GM21717 (cell line): ENCODE results near the gene GPR4.
"Not testable (repeated sequence)": the region's sequence is repeated elsewhere in the genome, so short reads cannot be mapped to it uniquely, and the experiment has no call there.

ENCODE experiments used
- ATAC-seq: cut with Tn5 transposase; IDR thresholded peaks from one replicate; pipeline ENCODE4 v1.9.1; 2021; ENCODE audit warnings: mild to moderate bottlenecking, moderate library complexity; ENCODE audit not compliant: unreplicated experiment

GPR4 gene

DNA sequence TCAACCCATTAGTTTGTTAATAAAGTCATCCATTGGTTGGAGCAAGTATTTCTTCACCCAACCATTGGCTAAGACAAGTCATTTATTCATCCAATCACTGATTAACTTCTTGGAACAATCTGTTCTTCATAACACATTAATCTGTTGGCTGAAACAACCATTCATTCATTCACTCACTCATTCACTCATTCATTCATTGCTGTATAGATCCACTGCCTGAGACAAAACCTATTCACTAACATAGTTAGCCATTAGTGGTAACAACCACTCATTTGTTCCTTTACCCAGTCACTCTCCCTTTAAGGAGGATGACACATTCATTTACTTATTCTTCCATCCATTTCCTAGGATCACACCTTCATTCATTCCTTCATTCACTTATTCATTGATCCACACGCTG, 22.0 kb upstream of the GPR4 start:
- ATAC-seq: no peak

DNA sequence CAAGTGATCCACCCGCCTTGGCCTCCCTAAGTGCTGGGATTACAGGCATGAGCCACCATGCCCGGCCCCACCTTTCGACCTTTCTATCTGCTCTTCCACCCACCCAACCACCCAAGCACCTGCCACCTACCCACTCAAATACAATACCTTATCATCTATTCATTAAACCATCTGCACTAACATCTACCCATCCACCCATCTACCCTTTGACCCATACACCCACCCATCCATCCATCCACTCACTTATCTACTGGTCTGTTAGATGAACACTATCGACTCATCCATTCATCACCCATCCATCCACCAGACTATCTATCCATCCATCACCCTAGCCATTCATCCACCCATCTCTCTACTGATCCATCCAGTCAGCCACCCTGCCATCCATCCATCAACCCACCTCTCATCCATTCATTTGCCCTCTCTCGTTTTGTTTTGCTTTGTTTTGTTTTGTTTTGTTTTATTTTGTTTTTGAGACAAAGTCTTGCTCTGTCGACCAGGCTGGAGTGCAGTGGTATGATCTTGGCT, 20.0 kb upstream of the GPR4 start:
- ATAC-seq: no peak

DNA sequence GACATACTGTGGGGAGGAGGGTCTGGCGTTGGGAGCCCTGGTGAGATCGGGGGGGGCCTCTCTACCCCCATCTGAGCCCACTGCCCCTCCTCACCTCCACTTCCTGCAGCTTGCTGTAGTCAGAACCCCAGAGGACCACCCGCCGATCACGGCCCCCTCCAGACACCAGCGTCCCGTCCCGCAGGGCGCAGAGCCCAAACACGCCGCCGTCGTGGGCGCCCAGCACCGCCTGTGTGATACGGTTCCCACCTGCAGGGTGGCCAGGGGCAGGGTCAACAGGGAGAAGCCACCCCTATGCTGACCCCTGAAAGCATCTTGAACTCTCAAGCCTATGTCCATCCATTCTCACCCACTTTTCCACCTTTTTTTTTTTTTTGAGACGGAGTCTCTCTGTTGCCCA, 19.4 kb upstream of the GPR4 start:
- no peak for ATAC-seq

DNA sequence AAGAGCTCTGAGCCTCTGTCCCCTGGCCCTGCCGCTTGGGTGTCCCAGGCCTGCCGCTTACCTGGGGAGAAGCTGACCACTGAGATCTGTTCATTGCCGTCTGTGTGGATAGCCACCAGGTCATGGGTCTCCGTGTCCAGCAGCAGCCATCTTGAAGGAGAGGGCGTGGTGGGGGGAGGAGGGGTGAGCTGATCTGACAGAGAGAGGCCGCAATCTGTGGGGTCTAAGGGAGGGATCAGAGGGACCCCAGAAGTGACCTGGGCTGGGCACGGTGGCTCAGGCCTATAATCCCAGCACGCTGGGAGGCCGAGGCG, 14.6 kb upstream of the GPR4 start:
- ATAC-seq: no peak

DNA sequence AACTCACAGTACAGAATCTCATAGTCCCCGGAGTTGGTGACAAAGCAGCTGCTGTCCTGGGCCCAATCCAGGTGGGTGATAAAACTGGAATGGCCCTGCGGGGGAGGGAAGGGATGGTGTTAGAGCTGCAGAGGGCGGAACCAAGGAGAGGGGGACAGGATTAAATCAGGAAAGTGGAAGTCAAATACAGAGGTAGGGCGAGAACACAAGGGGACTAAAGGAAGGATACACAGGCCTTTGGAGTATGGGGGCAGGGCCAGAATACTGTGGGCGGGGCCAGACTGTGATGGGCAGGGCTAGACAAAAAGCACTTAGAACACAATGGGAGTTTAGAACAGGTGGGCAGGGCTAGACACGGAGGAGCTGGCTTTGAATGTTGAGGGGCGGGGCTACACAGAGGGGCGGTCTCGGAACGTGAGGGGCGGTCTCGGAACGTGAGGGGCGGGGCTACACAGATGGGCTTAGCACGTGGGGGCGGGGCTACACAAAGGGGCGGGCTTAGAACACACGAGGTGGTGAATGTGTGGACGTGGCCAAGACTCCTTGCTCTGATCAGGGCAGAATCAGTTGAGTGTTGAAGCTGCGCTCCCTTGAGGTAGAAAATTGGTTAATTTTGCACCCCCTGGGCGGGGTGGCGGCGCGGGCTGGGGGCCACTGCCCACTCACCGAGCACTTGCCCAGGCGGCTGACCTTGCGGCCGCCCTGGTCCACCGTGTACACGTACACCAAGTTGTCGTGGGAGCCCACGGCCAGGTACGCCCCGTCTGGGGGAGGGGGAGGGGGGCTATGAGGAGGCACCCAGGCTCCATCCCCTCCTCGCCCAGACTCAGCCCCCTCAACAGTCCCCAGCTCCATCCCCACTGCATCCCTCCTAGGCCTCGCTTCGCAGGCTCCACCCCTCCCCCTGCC, 14.0 kb upstream of the GPR4 start:
- ATAC-seq: no peak

DNA sequence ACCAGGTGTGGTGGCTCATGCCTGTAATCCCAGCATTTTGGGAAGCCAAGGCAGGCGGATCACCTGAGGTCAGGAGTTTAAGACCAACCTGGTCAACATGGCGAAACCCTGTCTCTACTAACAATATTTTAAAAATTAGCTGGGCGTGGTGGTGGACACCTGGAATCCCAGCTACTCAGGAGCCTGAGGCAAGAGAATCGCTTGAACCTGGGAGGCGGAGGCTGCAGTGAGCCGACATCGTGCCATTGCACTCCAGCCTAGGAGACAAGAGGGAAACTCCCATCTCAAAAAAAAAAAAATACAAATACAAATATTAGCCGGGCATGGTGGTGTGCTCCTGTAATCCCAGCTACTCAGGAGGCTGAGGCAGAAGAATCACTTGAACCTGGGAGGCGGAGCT, 13.0 kb upstream of the GPR4 start:
- not testable (repeated sequence) for ATAC-seq

DNA sequence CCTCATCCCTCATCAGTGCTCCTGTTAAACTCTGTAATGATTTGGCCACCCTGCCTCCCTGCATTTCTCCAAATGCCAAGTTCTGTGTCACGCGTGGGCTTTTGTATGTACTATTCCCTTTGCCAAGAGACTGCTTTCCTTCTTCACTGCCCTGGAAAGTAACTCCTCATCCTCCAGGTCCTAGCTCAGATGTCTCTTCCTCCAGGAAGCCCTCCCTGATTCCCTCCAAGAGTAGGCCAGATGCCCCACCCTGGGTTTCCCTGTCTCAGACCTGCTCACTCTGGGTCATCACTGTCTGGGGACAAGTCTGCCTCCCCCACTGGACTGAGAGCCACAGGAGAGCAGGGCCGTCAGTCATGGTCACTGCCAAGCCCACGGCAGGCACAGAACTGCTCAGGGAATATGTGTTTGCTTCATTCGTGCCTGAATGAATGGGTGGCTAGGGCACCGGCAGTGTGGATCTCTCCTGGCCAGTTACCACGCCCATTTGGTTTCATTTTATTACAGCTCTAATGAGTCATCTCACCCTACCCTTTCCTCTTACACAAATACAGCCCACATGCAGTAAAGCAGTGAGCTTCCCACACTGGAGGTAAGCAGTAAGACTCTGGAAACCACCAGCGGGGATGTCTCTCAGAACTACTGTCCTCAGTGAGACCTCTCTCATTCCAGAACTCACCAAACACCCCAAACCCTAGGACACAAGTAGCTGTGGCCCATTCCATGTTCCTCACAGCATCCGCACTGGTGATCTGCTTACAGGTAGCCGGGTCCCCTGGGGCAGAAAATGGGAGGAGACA, 12.1 kb upstream of the GPR4 start:
- no peak for ATAC-seq

DNA sequence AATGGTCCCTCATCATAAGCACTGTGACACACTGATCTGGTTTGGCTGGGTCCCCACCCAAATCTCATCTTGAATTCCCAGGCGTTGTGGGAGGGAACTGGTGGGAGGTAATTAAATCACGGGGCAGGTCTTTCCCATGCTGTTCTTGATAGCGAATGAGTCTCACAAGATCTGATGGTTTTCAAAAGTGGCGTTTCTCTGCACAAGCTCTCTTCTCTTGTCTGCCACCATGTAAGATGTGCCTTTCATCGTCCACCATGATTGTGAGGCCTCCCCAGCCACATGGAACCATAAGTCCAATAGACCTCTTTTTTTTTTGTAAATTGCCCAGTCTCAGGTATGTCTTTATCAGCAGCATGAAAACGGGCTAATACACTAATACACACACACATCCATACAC, 6.9 kb upstream of the GPR4 start:
- ATAC-seq: no peak

DNA sequence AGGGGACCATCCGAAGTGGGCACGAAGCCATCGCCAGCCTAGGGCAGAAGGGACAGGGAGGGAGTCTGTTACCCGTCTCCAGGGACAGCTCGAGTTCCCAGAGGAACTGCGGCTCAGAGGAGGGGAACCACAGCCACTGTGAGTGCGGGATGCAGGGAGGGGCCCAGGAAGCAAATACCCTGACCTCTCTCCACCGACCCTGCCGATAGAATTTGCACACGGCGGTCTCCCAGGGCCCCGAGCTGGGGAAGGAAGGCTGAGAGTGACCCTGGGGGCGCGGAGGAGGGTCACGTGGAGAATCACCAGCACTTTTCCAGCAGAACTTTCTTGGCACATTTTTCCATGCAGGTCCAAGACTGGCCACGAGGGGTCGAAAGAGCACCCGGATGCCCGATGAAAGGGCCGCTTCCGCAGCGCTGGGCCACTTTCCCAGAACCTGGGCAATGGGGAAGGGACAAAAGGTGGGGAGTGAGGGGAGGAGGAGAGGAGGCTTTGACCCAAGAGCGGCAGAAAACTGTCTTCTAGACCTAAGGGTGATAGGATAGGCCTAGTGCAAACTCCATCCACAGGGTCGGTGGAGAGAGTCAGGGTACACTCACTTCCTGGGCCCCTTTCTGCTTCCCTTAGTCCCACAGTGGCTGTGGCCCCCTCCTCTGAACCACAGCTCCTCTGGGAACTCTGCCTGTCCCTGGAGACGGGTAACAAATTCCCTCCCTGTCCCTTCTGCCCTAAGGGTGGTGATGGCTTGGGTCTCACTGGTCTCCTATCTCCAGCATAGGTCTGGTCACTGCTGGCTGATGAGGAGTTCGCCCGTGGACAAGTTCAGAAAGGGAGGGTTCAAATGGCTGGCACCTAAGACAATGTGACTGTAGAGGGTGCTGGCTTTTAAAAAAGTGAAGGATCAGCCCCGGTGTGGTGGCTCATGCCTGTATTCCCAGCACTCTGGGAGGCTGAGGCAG, 5.3 kb upstream of the GPR4 start:
- ATAC-seq: no peak

DNA sequence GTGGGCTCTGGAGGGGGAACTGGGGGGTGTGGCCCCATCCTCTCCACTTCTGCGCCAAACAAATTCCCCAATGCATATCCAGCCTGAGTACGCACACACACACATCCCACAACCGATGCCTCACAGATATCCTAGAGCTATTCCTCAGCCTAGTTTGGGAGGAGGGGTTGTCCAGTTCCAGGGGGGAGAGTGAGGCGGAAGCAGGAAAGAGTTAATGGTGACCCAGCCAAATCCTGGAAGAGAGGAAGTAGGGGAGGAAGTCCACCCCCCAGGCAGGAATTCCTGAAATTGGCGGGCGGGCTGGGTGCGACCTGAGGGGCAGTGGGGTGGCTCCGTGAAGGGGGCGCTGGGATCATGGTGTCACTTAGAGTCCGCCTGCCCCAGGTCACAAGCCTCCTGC, 897 bp downstream of the GPR4 start:
- no peak for ATAC-seq

DNA sequence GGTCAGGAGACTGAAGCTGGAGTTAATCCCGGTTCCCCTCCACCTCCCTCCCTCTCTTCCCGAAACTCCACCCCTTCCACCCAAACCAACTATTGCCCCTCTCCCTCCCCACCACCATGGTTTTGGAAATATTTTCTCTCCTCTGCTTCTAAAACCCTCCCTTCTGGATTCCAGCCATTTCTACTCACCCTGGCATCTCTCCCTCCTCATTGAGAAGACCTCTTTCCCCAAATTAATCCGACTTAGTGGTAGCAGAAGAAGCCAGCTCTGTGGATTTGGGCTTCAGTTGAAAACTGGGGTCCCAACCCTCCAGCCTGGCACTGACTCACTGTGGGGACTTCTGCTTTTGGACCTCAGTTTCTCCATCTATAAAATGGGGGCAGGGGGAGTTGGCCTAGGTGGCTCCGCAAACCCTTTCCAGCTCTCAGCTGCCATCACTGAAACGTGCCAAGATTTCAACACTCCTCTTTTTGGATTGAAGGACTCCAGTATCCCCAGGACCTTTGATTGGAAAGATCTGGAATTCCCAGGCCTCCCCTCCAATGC, 1.6 kb downstream of the GPR4 start:
- no peak for ATAC-seq

DNA sequence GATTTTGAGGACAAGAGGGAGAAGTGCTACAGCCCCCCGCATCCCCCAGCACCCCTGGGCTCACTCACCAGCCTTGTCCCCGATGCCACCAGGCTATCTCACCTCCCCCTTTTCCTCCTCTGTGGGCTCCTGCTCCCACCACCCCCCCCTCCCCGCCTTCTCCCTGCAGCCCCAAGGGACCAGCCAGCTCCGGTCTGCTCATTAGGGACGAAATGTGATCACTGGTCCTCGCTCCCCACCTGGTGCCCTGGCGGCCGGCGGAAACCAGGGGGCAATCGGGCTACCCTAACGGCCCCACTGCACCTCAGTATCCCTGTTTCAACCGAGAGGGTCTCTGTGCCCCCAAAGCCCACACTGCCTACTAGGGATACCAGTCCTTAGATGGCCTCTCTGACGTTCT, 2.7 kb downstream of the GPR4 start:
- ATAC-seq: no peak

DNA sequence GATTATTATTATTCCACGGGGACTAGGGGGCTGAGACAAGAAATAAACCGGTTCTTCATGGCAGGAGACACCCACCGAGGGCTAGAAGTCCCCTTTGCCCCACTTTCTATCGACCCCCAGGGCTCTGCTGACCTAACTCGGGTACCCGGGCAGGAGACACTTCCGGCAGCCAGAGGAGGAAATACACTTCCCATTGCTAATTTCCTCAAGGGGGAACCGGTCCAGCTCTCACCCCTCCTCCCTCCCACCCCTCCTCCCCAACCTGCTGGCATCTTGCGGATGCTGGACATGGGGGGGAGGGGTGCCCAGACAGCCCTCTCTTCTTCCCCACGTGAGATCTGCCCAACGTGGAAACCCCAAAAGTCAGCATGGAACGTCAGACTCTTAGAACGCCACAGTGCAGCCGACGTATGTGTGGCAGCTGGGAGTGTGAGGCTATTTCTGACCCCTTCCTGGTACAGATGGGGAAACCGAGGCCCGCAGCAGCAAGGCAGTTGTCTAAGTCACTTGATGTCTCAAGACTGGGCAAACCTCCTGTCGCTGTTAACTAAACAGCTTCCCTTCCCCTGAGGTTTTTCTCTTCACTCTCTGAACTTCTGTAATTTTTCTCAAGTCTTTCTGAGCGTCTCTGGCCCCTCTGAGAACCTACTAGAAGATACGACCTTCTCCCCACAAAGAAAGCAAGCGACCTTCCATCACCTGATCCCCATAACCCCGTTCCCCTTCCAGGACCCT, 3.6 kb downstream of the GPR4 start:
- ATAC-seq: no peak

DNA sequence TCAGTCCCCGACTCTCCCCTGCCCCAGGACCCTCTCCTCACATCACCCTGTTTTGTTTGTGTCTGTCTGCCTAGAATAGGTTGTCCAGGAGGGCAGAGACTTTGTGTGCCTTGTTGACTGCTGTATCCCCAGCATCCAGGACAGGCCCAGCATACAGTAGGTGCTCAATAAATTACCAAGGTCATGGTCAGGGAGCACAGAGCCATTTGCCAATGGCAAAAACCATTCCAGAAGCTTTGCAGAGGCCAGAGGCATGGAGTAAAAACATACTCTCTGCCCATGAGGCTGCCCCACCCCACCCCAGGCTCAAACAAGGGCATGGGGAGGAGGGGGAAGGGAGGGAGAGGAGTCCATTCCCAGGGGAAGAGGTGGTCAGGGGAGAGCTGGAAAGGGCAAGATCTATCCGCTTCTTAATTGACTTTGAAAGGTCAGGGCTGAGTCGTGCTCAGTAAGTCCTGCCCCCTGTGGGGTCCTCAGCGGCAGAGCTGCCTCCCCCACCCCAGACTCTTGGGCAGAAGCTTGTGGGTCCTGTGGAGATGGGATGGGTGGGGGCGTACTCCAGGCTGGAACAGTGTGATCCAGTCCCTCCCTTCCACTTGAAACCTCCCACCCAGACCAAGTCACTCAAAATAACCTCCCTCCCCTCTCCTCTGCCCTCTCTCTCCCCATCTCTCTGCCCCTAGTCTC, 4.4 kb downstream of the GPR4 start:
- no peak for ATAC-seq

DNA sequence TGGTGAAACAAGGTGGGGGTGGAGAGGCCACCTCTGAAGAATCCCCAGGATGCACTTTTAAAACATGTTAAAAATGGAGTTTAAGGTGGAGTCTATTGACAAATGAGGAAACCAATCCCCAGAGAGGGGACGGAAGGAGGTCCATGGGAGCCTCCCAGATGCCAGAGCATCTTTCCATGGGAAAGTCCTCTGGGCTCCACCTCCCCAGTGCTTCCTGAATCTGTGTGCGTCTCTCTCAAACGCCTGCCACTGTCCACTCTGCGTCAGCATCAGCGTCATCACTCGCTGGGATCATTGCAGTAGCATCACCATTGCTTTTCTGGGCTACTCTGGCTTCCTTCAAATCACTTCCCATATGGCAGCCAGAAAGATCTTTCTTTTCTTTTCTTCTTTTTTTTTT, 6.2 kb downstream of the GPR4 start:
- no peak for ATAC-seq

DNA sequence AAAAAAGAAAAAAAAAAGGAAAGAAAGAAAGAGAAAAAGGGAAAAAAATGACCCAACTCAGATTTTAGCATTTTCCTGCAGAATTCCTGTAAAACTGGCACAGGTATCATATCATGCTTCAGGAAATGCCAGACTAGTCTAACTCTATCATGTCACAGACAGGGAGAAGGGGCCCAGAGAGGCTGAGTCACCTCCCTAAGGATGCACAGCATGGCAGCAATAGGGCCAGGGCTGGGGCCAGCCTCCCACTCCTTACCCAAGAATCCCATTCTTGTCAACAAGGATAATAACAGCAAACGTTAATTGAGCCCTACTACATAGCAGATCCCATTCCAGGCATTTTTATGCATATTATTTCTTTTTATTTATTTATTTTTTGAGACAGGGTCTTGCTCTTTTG, 8.5 kb downstream of the GPR4 start:
- no peak for ATAC-seq

DNA sequence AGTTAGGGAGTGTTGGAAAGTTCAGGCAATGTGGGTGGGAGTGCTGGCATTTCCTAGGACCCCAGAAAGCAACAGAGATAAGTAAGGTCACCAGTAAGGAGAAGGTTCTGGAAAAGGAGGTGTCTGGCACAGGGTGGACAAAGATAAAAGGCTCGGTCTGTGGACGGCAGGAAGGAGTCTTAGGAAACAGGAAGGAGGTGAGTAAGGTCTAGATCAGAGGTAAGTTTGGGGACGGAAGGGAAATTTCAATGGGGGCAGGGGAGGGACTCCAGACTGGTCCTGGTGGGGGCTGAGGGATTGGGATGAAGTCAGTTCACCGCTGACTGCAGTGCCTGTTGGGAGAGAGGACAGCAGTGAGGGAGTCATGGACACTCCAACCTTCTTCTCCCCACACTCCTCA, 9.6 kb downstream of the GPR4 start:
- no peak for ATAC-seq

DNA sequence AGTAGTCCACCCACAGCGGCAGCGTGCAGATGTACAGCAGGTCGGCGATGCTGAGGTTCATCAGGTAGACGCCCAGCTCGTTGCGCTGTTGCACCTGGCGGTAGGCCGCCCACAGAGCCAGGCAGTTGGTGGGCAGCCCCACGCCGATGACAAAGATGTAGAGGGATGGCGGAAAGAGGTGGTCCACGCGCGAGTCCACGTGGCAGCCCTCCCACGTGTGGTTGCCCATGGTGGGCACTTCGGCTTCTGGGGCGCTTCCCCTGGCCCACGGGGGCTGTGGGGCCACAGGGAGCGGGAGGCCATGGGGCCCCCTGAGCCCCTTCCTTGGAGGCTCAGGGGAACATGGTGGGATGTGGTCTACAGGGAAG, 10.4 kb downstream of the GPR4 start:
- no peak for ATAC-seq

DNA sequence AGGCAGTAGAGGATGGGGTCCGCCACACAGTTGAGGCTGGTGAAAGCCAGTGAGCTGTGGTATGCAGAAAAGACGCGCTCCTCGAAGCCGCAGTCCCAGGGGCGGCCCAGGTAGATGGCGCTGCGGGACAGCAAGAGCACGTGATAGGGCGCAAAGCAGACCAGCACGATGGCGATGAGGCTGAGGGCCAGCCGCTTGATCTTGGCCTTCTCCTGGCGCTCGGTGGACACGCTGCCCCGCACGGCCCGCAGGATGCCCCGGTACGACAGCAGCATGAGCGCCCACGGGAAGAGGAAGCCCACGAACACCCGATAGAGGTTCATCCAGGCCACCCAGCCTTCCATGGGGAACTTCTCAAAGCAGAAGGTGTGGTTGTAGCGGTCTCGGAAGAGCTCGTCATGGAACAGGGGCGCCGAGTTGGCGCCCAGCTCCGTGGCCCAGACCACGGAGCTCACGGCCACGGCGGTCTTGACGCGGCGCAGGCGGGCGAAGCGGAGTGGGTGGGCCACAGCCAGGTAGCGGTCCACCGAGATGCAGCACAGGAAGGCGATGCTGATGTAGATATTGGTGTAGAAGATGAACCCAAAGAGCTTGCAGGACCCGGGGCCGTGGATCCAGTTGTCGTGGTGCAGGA, 10.9 kb downstream of the GPR4 start:
- ATAC-seq: no peak
